HG02623 (cell line): ENCODE results near the gene UTP18.
A peak's percentile ranks its signal among the peaks of the same experiment; 100 is the strongest.
"Not testable (repeated sequence)": the region's sequence is repeated elsewhere in the genome, so short reads cannot be mapped to it uniquely, and the experiment has no call there.

Source experiments
- ATAC-seq: cut with Tn5 transposase; IDR thresholded peaks from one replicate; pipeline ENCODE4 v1.9.1; 2021; ENCODE audit warnings: moderate library complexity; ENCODE audit not compliant: unreplicated experiment

UTP18 gene

DNA sequence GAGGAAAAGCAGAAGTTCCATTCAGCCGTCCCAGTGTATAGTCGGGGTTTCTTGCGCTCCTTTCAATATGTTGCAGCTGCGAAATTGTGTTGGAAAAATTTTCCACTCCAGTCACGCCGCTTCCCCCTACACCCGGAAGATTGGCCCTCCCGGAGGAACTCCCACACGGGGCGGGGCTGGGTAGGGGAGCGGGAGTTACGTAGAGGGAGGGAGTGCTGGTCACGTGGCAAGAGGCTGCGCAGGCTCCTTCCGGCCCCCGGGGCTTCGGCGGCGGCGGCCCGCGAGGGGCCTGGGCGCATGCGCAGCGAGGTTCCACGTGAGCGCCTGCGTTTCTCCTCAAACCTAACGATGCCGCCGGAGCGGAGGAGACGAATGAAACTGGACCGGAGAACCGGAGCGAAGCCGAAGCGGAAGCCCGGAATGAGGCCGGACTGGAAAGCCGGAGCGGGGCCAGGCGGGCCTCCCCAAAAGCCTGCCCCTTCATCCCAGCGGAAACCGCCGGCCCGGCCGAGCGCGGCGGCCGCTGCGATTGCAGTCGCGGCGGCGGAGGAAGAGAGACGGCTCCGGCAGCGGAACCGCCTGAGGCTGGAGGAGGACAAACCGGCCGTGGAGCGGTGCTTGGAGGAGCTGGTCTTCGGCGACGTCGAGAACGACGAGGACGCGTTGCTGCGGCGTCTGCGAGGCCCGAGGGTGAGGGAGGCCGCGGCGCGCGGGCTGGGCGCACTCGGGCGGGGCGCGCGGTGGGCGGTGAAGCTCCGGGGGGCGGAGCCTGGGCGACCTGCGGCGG, at the start of gene UTP18:
Gene UTP18, plus strand, starts transcription at position 310 of the 787 bp plus-strand sequence. Its CDS starts 39 bp downstream, at position 349.
- peak; percentile 65 for ATAC-seq

DNA sequence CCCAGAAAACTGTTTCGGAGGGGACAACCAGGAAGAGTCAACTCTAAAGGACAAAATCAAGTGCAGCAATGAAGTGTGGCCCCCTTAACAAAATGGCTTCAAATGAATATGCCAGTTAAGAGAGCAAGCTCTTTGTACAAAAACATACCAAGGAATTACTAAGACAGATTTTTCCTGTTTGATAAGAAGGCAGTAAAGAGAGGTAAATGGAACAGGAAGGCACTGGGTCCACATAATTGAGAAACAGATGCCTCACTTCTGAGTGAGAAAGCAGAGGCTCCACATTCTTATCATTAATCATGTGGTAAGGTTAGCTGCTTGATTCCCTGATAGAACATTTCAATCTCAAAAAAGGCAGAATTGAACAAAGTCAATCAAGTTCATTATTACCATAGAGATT, 45.4 kb upstream of the UTP18 start:
- no peak for ATAC-seq

DNA sequence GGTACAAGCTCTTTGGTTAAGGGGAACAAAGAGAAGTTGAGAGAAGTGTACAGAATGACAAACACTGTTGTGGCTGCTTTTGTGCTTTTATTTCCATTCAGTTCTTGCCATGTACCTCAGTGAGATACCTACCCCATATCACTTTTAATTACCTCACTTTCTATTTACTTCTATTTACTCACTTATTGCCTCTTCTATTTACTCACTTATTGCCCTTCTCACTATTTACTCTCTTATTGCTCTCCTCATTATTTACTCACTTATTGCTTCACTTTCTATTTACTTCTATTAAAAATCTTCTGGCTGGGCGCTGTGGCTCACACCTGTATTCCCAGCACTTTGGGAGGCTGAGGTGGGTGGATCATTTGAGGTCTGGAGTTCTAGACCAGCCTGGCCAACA, 42.4 kb upstream of the UTP18 start:
- no peak for ATAC-seq

DNA sequence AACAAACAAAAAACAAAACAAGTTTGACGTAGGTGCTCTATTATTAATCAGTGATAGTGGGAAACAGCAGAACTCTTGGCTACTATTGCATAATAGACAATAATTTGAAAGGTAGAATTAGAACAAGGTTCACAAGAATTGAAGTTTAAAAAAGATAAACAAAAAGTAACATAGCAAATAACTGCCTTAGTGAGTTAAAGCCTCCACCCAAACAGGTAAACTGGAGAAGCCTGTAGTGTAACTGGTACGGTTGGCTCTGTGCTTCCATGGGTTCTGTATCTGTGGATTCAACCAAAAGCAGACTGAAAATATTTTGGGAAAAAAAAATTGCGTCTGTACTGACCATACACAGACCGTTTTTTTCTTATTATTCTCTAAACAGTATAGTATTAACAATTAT, 39.0 kb upstream of the UTP18 start:
- no peak for ATAC-seq

DNA sequence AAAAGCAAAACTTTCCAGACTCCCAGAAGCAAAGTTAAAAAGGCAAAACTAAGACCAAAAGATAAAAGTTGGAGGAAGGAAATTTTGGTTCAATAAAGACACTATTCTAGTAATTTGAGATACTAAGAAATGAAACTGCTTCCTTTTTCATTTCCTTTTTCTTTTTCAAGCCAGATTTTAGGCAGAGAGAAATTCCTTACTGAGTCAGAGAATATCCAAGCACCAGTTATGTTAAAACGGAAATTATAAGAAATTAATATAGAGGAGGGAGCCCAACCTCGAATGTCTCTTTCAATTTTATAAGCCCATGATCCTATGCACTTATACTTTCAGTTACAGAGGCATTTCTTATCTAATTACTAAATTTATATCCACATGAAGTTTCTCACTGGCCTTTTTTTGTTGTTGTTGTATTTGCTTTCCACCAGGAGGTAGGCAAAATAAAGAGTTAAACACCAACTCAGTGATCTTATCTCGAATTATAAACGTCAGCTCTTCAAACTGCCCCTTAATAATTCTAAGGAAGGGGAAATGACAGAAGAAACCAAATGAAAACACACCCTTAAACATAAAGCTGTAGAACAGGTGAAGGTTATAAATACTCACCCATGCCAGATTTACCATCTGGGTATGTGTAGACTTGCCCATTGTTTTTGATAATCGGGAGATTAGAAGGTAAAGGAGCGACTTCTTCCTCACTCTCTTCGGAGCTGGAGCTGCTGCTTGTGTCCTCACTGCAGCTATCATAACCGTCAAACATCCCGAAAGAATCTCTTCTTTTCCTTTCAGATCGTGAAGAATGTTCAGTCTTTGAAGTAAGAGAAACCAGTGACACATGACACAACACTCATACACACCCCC, 35.7 kb upstream of the UTP18 start:
- ATAC-seq, result no peak

DNA sequence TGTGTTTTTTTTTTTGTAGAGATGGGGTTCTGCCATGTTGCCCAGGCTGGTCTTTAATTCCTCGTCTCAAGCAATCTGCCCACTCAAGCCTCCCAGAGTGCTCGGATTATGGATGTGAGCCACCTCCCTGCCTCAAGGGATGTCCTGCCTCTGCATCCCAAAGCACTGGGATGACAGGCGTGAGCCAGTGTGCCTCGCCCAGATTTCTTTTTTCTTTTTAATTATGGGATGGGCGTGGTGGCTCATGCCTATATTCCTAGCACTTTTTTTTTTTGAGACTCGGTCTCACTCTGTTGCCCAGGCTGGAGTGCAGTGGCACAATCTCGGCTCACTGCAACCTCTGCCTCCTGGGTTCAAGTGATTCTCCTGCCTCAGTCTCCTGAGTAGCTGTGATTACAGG, 34.8 kb upstream of the UTP18 start:
- ATAC-seq, result not testable (repeated sequence)

DNA sequence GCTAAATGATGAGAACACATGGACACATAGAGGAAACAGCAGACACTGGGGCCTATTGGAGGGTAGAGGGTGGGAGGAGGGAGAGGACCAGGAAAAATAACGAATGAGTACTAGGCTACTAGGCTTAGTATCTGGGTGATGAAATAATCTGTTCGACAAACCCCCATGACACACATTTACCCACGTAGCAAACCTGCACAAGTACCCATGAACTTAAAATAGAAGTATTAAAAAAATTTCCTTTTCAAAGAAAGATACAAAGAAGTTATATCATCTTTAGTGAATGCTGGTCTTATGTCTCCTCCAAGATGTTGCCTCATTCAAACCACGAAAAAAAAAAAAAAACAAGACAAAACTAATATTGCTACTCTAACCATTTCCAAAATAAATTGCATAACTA, 32.2 kb upstream of the UTP18 start:
- ATAC-seq, result no peak

DNA sequence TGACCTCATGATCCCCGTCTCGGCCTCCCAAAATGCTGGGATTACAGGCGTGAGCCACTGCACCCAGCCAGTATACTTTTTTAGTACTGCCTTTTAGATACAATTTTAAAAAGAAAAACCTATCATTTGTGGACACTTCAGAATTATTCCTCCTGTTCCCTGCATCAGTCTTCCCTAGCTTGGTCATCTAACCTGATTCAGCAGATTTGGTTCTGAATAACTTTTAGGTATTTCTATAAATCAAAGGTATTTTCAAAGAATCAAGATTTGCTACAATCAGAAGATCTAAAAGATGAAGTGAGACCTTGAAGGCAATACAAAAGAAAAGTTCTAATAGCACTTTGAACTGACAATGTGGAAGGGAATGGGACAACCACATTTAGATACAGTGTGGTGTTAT, 30.5 kb upstream of the UTP18 start:
- ATAC-seq, result no peak

DNA sequence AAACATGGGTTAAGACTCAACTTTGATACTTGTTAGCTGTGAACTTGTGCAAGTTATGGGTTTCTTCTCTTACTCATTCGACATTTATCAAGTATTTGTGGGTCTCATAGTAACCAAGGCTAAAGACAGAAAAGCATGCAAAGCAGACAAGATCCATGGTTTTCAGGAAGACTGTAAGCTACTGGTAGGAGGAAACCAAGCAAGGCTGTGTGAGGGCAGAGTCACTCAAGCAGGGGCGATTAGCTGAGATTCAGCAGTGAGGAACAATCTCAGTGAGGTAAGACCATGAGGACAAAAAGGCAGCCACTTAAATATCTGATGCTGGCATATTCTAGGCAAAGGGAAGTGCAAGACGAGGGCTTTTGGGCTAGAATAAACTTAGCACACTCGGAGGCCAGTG, 30.0 kb upstream of the UTP18 start:
- ATAC-seq, result no peak

DNA sequence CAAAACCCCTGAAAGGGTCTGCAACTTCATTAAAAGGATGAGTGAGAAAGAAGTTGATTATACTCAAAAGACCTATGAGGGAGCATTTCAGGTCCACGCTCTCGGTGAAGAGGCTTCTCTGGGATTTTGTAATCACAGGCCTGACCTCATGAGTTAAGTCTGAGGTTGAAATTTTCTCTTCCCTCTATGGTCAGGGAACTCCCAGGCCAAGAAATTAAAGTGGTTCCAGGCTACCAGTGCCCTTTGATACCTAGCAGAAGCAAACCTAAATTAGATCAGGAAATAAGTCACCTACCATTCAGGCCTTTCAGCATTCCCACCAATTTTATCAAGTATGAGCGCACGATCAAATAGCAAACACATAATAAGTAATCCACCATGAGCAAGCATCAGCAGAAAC, 28.3 kb upstream of the UTP18 start:
- no peak for ATAC-seq

DNA sequence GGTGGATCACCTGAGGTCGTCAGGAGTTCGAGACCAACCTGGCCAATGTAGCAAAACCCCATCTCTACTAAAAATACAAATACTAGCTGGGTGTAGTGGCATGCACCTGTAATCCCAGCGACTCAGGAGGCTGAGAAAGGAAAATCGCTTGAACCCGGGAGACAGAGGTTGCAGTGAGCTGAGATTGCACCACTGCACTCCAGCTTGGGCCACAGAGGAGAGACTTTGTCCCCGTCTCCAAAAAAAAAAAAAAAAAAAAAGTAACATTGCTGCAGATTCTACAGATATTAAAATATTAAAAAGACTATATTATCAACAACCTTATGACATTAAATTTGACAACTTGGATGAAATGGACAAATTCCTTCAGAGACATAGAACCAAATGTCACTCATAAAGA, 26.2 kb upstream of the UTP18 start:
- no peak for ATAC-seq

DNA sequence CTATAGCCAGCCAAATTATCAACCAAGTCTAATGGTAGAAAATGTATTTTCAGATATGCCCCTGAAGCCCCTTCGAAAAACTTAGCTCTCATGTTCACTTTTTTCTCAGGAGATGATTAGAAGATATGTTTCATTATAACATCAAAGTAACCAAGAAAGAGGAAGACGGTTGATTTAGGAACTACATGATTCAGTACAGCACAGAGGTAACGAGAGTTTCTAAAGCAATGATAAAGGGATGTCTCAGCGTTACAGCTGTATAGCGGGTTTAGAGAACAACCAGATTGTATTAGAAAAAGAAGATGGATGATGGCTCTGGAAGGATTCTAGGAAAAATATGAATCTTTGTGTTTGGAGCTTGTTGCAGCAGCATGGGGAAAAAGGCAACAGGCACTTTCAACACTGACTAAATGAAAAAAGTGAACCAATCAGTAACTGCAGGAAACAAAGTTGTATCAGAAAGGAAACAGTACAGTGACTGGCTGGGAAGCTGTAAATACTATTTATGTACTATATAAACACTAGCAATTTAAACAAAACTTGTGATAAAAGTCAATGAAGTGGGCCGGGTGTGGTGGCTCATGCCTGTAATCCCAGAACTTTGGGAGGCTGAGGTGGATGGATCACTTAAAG, 22.0 kb upstream of the UTP18 start:
- ATAC-seq, result peak; percentile 63

DNA sequence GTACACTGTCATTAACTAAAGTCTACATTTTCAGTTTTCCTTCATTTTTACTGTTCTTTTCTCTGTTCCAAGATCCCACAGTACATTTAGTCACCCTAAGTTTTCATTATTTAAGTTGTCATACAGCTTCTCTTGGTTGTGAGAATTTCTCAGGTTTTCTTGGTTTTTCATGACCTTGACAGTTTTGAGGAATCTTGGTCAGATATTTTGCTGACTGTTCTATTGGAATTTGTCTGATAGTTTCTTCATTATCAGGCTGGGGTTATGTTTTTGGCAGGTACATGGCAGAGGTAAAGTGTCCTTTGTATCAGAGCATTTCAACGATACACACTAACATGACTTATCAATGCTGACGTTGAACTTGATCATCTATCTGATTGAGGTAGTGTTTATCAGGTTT, 20.1 kb upstream of the UTP18 start:
- ATAC-seq, result no peak

DNA sequence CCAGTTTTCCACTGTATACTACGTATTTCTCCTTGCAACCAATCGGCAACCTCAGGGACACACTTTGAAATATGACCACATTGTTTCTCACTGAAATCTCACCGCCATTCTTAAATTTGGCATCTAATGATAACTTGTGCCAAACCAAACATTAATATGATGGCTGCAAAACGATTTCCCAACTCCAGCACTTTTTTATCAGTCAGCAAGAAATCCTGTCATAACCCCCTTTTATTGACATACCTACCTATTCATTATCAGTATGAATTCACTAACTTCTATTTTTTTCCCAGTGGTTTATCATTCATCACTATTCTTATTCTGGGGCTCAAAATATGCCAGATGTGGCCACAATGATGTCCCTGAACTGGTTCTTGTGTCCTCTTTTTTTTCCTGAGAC, 16.3 kb upstream of the UTP18 start:
- ATAC-seq, result no peak

DNA sequence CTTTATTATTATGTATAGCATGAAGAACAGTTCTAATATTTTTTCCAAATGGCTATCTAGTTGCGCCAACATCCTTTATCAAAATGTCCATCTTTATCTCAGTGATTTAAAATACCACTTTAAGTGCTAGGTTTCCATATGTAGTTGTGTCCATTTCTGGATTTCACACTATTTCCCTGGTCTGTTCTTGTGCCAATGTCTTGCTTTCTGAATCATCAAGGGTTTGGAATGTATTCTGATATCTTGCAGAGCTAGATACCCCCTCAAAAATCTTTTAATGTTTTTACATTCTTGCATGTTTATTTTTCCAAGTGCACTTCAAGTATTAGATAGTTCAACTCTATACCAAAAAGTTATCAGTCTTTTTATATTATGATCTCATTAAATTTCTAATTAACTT, 14.8 kb upstream of the UTP18 start:
- ATAC-seq, result no peak

DNA sequence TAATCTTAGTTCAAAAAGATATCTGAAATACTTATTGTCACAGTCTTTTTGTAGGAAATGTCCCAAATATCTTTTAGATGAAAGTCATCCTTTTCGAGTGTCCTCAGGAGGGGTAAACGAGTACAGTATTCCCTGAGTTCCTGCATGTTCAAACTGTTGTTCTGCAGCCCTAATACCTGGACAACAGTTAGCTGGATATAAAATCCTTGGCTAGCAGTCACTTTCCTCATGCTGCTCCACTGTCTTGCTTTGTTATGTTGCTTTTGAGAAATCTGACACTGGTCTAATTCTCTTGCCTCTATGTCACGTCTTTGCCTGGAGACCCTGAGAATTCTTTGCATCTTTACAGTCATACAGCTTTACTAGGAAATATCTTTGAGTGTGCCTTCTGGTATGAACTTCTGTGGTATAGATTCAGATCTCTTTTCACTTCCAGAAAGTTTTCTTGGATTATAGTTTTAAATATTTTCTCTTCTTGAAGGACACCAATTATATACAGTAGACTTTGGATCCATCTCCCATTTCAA, 10.0 kb upstream of the UTP18 start:
- no peak for ATAC-seq

DNA sequence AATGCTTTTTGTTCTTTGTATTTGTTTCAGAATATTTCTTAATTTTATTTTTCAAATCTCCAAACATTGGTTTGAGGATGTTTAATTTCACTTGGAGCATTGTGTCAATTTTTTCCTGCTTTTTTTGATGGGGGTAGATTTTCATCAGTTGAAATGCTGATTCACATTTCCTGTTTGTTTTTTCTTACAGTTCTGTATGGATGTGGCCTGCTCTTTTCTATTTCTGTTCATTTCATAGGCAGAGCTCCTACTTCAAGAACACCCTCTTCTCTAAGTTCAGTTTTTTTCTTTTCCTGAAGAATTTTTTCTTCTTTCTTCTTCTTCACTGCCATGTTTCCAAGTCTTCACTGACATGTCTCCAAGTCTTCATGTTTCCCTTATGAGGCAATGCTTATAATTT, 9.3 kb upstream of the UTP18 start:
- no peak for ATAC-seq

DNA sequence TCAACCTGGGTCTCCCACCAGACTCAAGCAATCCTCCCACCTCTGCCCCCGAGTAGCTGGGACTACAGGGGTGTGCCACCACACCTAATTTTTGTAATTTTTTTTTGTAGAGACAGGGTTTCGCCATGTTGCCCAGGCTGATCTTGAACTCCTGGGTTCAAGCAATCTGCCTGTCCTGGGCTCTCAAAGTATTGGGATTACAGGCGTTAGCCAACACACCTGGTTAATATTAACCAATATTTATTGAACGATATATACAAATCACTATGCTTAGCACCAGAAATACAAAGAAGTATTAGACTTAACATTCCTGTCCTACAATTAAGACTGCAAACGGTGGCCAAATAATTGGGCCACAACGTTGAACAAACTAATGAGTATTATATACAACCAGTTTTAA, 4.7 kb upstream of the UTP18 start:
- no peak for ATAC-seq

DNA sequence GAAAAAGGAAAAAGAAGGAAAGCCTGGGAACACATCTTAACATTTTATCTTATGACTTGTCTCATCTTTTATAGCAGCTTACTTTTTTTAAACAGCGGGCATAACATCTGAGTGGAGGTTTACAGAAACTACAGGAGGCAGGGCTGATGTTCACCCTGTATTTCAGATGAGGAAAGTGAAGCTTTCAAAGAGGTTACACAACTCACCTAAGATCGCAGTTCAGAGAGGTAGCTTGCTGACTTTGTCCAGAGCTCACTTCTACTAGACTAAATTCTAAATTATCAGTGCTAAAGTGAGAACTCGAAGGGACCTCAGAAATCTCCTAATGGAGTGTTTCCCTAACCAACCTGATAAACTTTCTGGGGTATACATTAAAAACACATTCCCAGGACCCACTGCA, 4.2 kb upstream of the UTP18 start:
- no peak for ATAC-seq

DNA sequence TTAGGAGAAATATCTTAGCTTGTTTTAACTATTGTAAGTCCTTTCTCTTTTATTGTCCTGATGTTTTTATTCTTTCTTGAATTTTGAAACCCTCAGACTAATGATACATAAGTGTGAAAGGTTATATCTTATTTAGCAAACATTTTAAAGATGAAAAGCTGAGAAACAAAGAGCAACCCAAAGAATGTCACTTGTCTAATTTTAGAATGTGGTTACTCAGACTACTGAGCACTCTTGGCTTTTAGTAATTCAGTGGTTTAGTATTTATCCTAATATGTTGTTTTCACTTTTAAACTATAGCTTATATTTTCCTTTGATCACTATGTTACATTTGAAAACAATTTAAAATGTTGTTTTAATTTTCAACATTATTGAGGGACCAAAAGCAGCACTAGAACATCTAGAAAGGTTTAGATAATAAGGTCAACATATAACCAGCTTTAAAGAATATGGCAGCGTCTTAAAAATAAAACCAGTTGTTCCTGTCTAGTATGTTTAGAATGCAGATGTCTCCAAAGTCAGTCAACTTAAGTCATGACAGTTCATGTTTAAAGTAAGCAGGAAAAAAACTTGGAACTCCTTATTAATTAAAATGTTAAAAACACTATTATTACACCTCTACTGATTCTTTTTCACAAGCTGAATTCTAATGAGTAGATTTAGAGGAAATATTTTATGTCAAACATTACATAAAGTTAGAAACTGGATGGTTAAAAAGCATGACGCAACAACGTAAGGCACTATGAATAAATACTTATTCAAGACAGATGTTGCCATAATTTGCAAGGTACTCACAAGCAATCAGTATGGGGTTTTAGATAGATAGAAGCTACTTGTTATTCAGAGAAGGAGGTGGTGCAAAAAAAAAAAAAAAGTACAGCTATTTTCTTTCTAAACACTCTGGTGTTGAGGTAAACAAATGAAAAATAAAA, 2.9 kb upstream of the UTP18 start:
- ATAC-seq, result no peak
